ENCODE results near the gene LSM2.

GRCh38 chr6:31813465-31813849 is 6.7 kb upstream of the LSM2 start:
- TF ChIP-seq, protein P1, sequence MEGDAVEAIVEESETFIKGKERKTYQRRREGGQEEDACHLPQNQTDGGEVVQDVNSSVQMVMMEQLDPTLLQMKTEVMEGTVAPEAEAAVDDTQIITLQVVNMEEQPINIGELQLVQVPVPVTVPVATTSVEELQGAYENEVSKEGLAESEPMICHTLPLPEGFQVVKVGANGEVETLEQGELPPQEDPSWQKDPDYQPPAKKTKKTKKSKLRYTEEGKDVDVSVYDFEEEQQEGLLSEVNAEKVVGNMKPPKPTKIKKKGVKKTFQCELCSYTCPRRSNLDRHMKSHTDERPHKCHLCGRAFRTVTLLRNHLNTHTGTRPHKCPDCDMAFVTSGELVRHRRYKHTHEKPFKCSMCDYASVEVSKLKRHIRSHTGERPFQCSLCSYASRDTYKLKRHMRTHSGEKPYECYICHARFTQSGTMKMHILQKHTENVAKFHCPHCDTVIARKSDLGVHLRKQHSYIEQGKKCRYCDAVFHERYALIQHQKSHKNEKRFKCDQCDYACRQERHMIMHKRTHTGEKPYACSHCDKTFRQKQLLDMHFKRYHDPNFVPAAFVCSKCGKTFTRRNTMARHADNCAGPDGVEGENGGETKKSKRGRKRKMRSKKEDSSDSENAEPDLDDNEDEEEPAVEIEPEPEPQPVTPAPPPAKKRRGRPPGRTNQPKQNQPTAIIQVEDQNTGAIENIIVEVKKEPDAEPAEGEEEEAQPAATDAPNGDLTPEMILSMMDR (conservative IDR thresholded peaks at IDR 0.05; ENCODE audit: low read length): no peak
- no peak for TF ChIP-seq EZH2phosphoT487 (IDR thresholded peaks at IDR 0.05; ENCODE audit: borderline replicate concordance, low read depth, low read length)
